Measurements from ENCODE around the gene NXF1.

GRCh38 chr11:62835336-62835735 lies 30.1 kb upstream of the NXF1 start:
- TF ChIP-seq, protein P1, sequence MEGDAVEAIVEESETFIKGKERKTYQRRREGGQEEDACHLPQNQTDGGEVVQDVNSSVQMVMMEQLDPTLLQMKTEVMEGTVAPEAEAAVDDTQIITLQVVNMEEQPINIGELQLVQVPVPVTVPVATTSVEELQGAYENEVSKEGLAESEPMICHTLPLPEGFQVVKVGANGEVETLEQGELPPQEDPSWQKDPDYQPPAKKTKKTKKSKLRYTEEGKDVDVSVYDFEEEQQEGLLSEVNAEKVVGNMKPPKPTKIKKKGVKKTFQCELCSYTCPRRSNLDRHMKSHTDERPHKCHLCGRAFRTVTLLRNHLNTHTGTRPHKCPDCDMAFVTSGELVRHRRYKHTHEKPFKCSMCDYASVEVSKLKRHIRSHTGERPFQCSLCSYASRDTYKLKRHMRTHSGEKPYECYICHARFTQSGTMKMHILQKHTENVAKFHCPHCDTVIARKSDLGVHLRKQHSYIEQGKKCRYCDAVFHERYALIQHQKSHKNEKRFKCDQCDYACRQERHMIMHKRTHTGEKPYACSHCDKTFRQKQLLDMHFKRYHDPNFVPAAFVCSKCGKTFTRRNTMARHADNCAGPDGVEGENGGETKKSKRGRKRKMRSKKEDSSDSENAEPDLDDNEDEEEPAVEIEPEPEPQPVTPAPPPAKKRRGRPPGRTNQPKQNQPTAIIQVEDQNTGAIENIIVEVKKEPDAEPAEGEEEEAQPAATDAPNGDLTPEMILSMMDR (IDR thresholded peaks at IDR 0.05), result no peak
- TF ChIP-seq EZH2 (IDR thresholded peaks at IDR 0.05; ENCODE audit: borderline replicate concordance, insufficient read depth, low read depth, low read length, poor library complexity, severe bottlenecking), result no peak

Measured in B cell (primary cell).